GM12878 (cell line): ENCODE measurements around the gene MACROD2.

Source experiments
- TF ChIP-seq, protein P1 (sequence below), 3 experiments: IDR thresholded peaks in 2 of 3; conservative IDR thresholded peaks in 1 of 3; 2 replicates each; pipeline ENCODE4 v1.5.1; 2011; ENCODE audit warnings: low read depth in 3 of 3, low read length in 3 of 3, mild to moderate bottlenecking in 3 of 3, control low read depth in 2 of 3, moderate library complexity in 2 of 3, inconsistent platforms in 1 of 3, mixed read lengths in 1 of 3; ENCODE audit not compliant: control insufficient read depth in 2 of 3, insufficient read depth in 1 of 3; ENCODE audit errors: extremely low read depth in 1 of 3
- TF ChIP-seq, protein P2 (sequence below): fragments of 450-650 bp; IDR thresholded peaks from 2 replicates; pipeline ENCODE4 v1.6.1; 2017; ENCODE audit warnings: mild to moderate bottlenecking, low read depth, inconsistent platforms; ENCODE audit not compliant: poor library complexity, severe bottlenecking

GRCh38 chr20:14845199-14846160 is 850.2 kb downstream of the MACROD2 start:
- TF ChIP-seq, protein P1, sequence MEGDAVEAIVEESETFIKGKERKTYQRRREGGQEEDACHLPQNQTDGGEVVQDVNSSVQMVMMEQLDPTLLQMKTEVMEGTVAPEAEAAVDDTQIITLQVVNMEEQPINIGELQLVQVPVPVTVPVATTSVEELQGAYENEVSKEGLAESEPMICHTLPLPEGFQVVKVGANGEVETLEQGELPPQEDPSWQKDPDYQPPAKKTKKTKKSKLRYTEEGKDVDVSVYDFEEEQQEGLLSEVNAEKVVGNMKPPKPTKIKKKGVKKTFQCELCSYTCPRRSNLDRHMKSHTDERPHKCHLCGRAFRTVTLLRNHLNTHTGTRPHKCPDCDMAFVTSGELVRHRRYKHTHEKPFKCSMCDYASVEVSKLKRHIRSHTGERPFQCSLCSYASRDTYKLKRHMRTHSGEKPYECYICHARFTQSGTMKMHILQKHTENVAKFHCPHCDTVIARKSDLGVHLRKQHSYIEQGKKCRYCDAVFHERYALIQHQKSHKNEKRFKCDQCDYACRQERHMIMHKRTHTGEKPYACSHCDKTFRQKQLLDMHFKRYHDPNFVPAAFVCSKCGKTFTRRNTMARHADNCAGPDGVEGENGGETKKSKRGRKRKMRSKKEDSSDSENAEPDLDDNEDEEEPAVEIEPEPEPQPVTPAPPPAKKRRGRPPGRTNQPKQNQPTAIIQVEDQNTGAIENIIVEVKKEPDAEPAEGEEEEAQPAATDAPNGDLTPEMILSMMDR (IDR thresholded peaks at IDR 0.05 in 2 of 3, conservative IDR thresholded peaks at IDR 0.05 in 1 of 3; ENCODE audit: control insufficient read depth in 2 of 3, extremely low read depth in 1 of 3, insufficient read depth in 1 of 3, low read depth in 3 of 3, low read length in 3 of 3): no peak
- TF ChIP-seq, protein P2, sequence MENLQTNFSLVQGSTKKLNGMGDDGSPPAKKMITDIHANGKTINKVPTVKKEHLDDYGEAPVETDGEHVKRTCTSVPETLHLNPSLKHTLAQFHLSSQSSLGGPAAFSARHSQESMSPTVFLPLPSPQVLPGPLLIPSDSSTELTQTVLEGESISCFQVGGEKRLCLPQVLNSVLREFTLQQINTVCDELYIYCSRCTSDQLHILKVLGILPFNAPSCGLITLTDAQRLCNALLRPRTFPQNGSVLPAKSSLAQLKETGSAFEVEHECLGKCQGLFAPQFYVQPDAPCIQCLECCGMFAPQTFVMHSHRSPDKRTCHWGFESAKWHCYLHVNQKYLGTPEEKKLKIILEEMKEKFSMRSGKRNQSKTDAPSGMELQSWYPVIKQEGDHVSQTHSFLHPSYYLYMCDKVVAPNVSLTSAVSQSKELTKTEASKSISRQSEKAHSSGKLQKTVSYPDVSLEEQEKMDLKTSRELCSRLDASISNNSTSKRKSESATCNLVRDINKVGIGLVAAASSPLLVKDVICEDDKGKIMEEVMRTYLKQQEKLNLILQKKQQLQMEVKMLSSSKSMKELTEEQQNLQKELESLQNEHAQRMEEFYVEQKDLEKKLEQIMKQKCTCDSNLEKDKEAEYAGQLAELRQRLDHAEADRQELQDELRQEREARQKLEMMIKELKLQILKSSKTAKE: no peak
